WTC11 (cell line): ENCODE results near the gene CARD6. TPM values are rescaled to one million over a fixed set of nuclear protein-coding genes. Genes with fewer than 3 reads are reported as not detected.

Experiments
- ATAC-seq: fragments of 200-7000 bp; cut with Tn5 transposase; 2 replicates; pipeline ENCODE4 v1.10.0; 2021; ENCODE audit warnings: mild to moderate bottlenecking, moderate library complexity
- CTCF ChIA-PET: fragments of 300-600 bp; sonication (Branson Sonifier 250); formaldehyde crosslinking; loops from one replicate; lab custom pipeline; 2021; ENCODE audit warnings: antibody characterized with exemption; lab: Charles Lee
- POLR2A ChIA-PET: fragments of 350-600 bp; sonication (Branson Sonifier 250); formaldehyde crosslinking; loops from one replicate; lab custom pipeline; 2021; ENCODE audit warnings: antibody characterized with exemption; lab: Charles Lee
- DNase-seq: peaks from one replicate; pipeline ENCODE4 v3.0.0; 2021; ENCODE audit warnings: low spot score
- H3K27ac Mint-ChIP-seq: 2 replicates; pipeline ENCODE4 v1.8.0; 2021; ENCODE audit warnings: mixed read lengths
- H3K27me3 Mint-ChIP-seq: 2 replicates; pipeline ENCODE4 v1.8.0; 2021; ENCODE audit warnings: low read depth, mild to moderate bottlenecking, moderate library complexity, mixed read lengths
- H3K36me3 Mint-ChIP-seq: 2 replicates; pipeline ENCODE4 v1.8.0; 2021; ENCODE audit warnings: mixed read lengths
- H3K4me1 Mint-ChIP-seq: 2 replicates; pipeline ENCODE4 v1.8.0; 2022; ENCODE audit warnings: mixed read lengths
- H3K4me3 Mint-ChIP-seq: 2 replicates; pipeline ENCODE4 v1.8.0; 2021; ENCODE audit warnings: mild to moderate bottlenecking, moderate library complexity, mixed read lengths
- H3K9me3 Mint-ChIP-seq: 2 replicates; pipeline ENCODE4 v1.8.0; 2021; ENCODE audit warnings: mixed read lengths
- ATF2 ChIP-seq: sonication (generic); formaldehyde crosslinking; IDR thresholded peaks from 2 replicates; pipeline ENCODE4 v1.8.1; 2022; ENCODE audit warnings: low read depth, missing genetic modification reagents, borderline replicate concordance
- ERG ChIP-seq: fragments of 250-450 bp; sonication (Bioruptor Pico); IDR thresholded peaks from 2 replicates; pipeline ENCODE4 v1.8.0; 2021; ENCODE audit warnings: mild to moderate bottlenecking
- FOXP4 ChIP-seq: sonication (generic); formaldehyde crosslinking; IDR thresholded peaks from 2 replicates; pipeline ENCODE4 v1.8.0; 2022; ENCODE audit warnings: mild to moderate bottlenecking, missing genetic modification reagents
- MAX ChIP-seq: sonication (generic); formaldehyde crosslinking; IDR thresholded peaks from 2 replicates; pipeline ENCODE4 v1.8.0; 2022; ENCODE audit warnings: mild to moderate bottlenecking, missing genetic modification reagents
- NFE2L1 ChIP-seq: sonication (generic); formaldehyde crosslinking; IDR thresholded peaks from 2 replicates; pipeline ENCODE4 v1.8.1; 2023; ENCODE audit warnings: missing genetic modification reagents
- PREB ChIP-seq: sonication (generic); formaldehyde crosslinking; IDR thresholded peaks from 2 replicates; pipeline ENCODE4 v1.8.1; 2022; ENCODE audit warnings: mild to moderate bottlenecking, missing genetic modification reagents, moderate library complexity, borderline replicate concordance
- PRRX2 ChIP-seq: fragments of 250-450 bp; sonication (Bioruptor Pico); IDR thresholded peaks from 2 replicates; pipeline ENCODE4 v1.8.0; 2021; ENCODE audit warnings: mild to moderate bottlenecking
- RELA ChIP-seq: sonication (generic); formaldehyde crosslinking; IDR thresholded peaks from 2 replicates; pipeline ENCODE4 v1.8.1; 2022; ENCODE audit warnings: missing genetic modification reagents, mild to moderate bottlenecking, borderline replicate concordance
- RORB ChIP-seq: fragments of 250-450 bp; sonication (Bioruptor Pico); IDR thresholded peaks from 2 replicates; pipeline ENCODE4 v1.9.0; 2021; ENCODE audit warnings: mild to moderate bottlenecking
- ZNF317 ChIP-seq: sonication (generic); formaldehyde crosslinking; IDR thresholded peaks from 2 replicates; pipeline ENCODE4 v1.8.1; 2023; ENCODE audit warnings: low read depth, mild to moderate bottlenecking, moderate library complexity, missing genetic modification reagents, borderline replicate concordance
- ZNF532 ChIP-seq: fragments of 250-450 bp; sonication (Bioruptor Pico); IDR thresholded peaks from 2 replicates; pipeline ENCODE4 v1.9.0; 2021; ENCODE audit warnings: mild to moderate bottlenecking, borderline replicate concordance
- ZNF671 ChIP-seq: fragments of 250-450 bp; sonication (Bioruptor Pico); IDR thresholded peaks from 2 replicates; pipeline ENCODE4 v1.8.0; 2021; ENCODE audit warnings: mild to moderate bottlenecking
- total RNA-seq: library from RNA; stranded (reverse); gene quantifications from 3 replicates; pipeline ENCODE4 v1.2.3, GENCODE V29; 2021

Gene CARD6
- total RNA-seq, 1 experiment from 2014 or later, result 0.24 TPM

- no peak for TF ChIP-seq FOXP4 (CRISPR knock-in tag)
- TF ChIP-seq ZNF532 (CRISPR knock-in tag), result peak; percentile 94
- no peak for TF ChIP-seq RORB (CRISPR knock-in tag)
Observed at GRCh38 chr5:40828690-40829661, 12.2 kb upstream of the CARD6 start (continued).

- Mint-ChIP-seq H3K4me3 (peak overlapping the region; percentile 12; the same call in 1 of the 2 replicates), H3K9me3 (no peaks in the 10 kb centered on the region), H3K4me1 (peaks cover 51% of the 10 kb centered on the region), H3K36me3 (peaks cover 92% of the 10 kb centered on the region), H3K27me3 (no peaks in the 10 kb centered on the region), H3K27ac (peak overlapping the region; percentile 41; the same call in 1 of the 2 replicates)
- POLR2A ChIA-PET, result interaction anchor here (0.6 kb wide), 1 partner anchor 11 kb away, joined by 3 read pairs; the partner anchor contains the start of gene CARD6
- CTCF ChIA-PET, result no interaction called here
- no peak for DNase-seq
- ATAC-seq, result no peak
- TF ChIP-seq ZNF317 (CRISPR knock-in tag) (no peak), ZNF532 (CRISPR knock-in tag) (0 out of 2 replicates have a peak, but pooled peaks have one; percentile 20), PREB (CRISPR knock-in tag) (no peak), RELA (CRISPR knock-in tag) (no peak), ZNF671 (peak; percentile 76; the same call in 1 of the 2 replicates), ERG (CRISPR knock-in tag) (peak; percentile 39; the same call in 1 of the 2 replicates), NFE2L1 (CRISPR knock-in tag) (no peak), PRRX2 (0 out of 2 replicates have a peak, but pooled peaks have one; percentile 27), MAX (no peak), ATF2 (CRISPR knock-in tag) (no peak)
Observed at GRCh38 chr5:40829748-40830533, 11.2 kb upstream of the CARD6 start.
